HepG2 (cell line): ENCODE results near the gene DAAM1. TPM values are rescaled to one million over a fixed set of nuclear protein-coding genes. Genes with fewer than 3 reads are reported as not detected.

Experiments used
- ATAC-seq: fragments of 200-7000 bp; cut with Tn5 transposase; 3 replicates; pipeline ENCODE4 v1.9.1; 2020; ENCODE audit warnings: mild to moderate bottlenecking, moderate library complexity
- BruUV-seq: library from RNA; stranded (reverse); fragments of 400-500 nt; replicated peaks from 2 replicates; lab custom pipeline; 2021; lab: Mats Ljungman, UMichigan
- CTCF ChIA-PET: fragments of 300-600 bp; formaldehyde crosslinking; extraction: SDS; loops from one replicate; lab custom pipeline; 2021; ENCODE audit warnings: low total read pairs, inconsistent platforms, low intra/inter-chr PET ratio; lab: Yijun Ruan, JAX
- POLR2A ChIA-PET: fragments of 350-600 bp; sonication (Branson Sonifier 250); formaldehyde crosslinking; loops from one replicate; lab custom pipeline; 2020; ENCODE audit warnings: antibody characterized with exemption, inconsistent platforms; lab: Yijun Ruan, JAX
- DNase-seq: peaks from one replicate; pipeline ENCODE4 v3.0.0-alpha.2; 2015; ENCODE audit warnings: low spot score
- FAIRE-seq: peaks from 3 replicates; lab custom pipeline; 2011; peaks lifted over from hg19 to GRCh38; lab: Jason Lieb, UNC
- H2AFZ ChIP-seq: one replicate; pipeline ENCODE4 v1.6.1; 2011; ENCODE audit warnings: low read length, inconsistent platforms
- H3K27ac ChIP-seq: fragments of 300-600 bp; 3 replicates; pipeline ENCODE4 v1.8.0; 2011; ENCODE audit warnings: mixed run types, mild to moderate bottlenecking, mixed read lengths, low read length, inconsistent platforms; ENCODE audit not compliant: insufficient read depth; ENCODE audit errors: extremely low read length
- H3K27me3 ChIP-seq, 2 experiments: fragments of 200-600 bp in 1 of 2; 2 replicates in 1 of 2; 3 replicates in 1 of 2; pipeline versions ENCODE4 v1.6.0 to v1.8.0; 2011; ENCODE audit warnings: low read length in 2 of 2, mild to moderate bottlenecking in 2 of 2, moderate library complexity in 2 of 2, inconsistent platforms in 1 of 2; ENCODE audit not compliant: insufficient read depth in 2 of 2, control insufficient read depth in 1 of 2
- H3K36me3 ChIP-seq, 2 experiments: fragments of 200-600 bp in 1 of 2; replicated peaks in 1 of 2; 2 replicates in 1 of 2; 3 replicates in 1 of 2; pipeline versions ENCODE4 v1.5.1 to v1.8.0; 2011; ENCODE audit warnings: low read length in 2 of 2, inconsistent platforms in 1 of 2; ENCODE audit not compliant: insufficient read depth in 2 of 2, control insufficient read depth in 1 of 2
- H3K4me1 ChIP-seq: 2 replicates; pipeline ENCODE4 v1.5.1; 2012; ENCODE audit warnings: low read length, inconsistent platforms; ENCODE audit not compliant: insufficient read depth
- H3K4me2 ChIP-seq: 2 replicates; pipeline ENCODE4 v1.6.0; 2011; ENCODE audit warnings: low read depth, low read length, inconsistent platforms
- H3K4me3 ChIP-seq, 3 experiments: fragments of 200-600 bp in 1 of 3; sonication (generic), shearing (Covaris generic) in 1 of 3; replicated peaks in 1 of 3; 2 replicates each; pipeline ENCODE4 v1.5.1; 2011 to 2016; ENCODE audit warnings: low read length in 3 of 3, inconsistent platforms in 2 of 3, low read depth in 2 of 3, mild to moderate bottlenecking in 2 of 3, control low read depth in 1 of 3, mixed read lengths in 1 of 3; ENCODE audit not compliant: insufficient read depth in 1 of 3
- H3K79me2 ChIP-seq: one replicate; pipeline ENCODE4 v1.6.1; 2011; ENCODE audit warnings: low read length, inconsistent platforms; ENCODE audit not compliant: insufficient read depth
- H3K9ac ChIP-seq: 2 replicates; pipeline ENCODE4 v1.6.0; 2011; ENCODE audit warnings: mild to moderate bottlenecking, low read depth, low read length, inconsistent platforms; ENCODE audit not compliant: insufficient read depth
- H3K9me3 ChIP-seq: 2 replicates; pipeline ENCODE4 v1.5.1; 2012; ENCODE audit warnings: mild to moderate bottlenecking, low read length
- H4K20me1 ChIP-seq: 2 replicates; pipeline ENCODE4 v1.6.0; 2011; ENCODE audit warnings: inconsistent platforms, mild to moderate bottlenecking, low read length, moderate library complexity; ENCODE audit not compliant: insufficient read depth
- CREM ChIP-seq, 2 experiments: sonication (generic) in 1 of 2; formaldehyde crosslinking in 1 of 2; IDR thresholded peaks; 2 replicates each; pipeline versions ENCODE4 v1.4.0 to v1.6.1; 2016 to 2020; ENCODE audit warnings: antibody characterized with exemption in 1 of 2, mild to moderate bottlenecking in 1 of 2, missing genetic modification reagents in 1 of 2
- EEA1 ChIP-seq: sonication (generic); formaldehyde crosslinking; IDR thresholded peaks from 2 replicates; pipeline ENCODE4 v1.5.1; 2020; ENCODE audit warnings: mild to moderate bottlenecking, missing genetic modification reagents, borderline replicate concordance
- HCFC1 ChIP-seq: fragments of 150-350 bp; IDR thresholded peaks from 2 replicates; pipeline ENCODE4 v1.6.1; 2014; ENCODE audit warnings: low read depth, low read length
- POLR2G ChIP-seq: fragments of 200-400 bp; formaldehyde crosslinking; IDR thresholded peaks from 2 replicates; pipeline ENCODE4 v1.6.1; 2018; ENCODE audit warnings: mild to moderate bottlenecking, low read depth, low read length, moderate library complexity
- PRMT3 ChIP-seq: sonication (generic); formaldehyde crosslinking; IDR thresholded peaks from 2 replicates; pipeline ENCODE4 v1.8.1; 2022; ENCODE audit warnings: low read depth, mild to moderate bottlenecking, moderate library complexity, missing genetic modification reagents, borderline replicate concordance
- SMARCC2 ChIP-seq: fragments of 450-650 bp; IDR thresholded peaks from 2 replicates; pipeline ENCODE4 v1.6.1; 2017; ENCODE audit warnings: antibody characterized with exemption, mild to moderate bottlenecking
- SNRNP70 ChIP-seq: fragments of 200-400 bp; formaldehyde crosslinking; IDR thresholded peaks from 2 replicates; pipeline ENCODE4 v1.6.1; 2017; ENCODE audit warnings: mild to moderate bottlenecking, low read depth, low read length, moderate library complexity
- SRSF1 ChIP-seq: fragments of 200-400 bp; formaldehyde crosslinking; optimal IDR thresholded peaks from 2 replicates; pipeline ENCODE3; 2017; ENCODE audit warnings: mild to moderate bottlenecking, low read depth, low read length, moderate library complexity
- ZNF644 ChIP-seq: IDR thresholded peaks from 2 replicates; pipeline ENCODE4 v1.6.1; 2016; ENCODE audit warnings: low read depth
- ZSCAN20 ChIP-seq: sonication (generic); formaldehyde crosslinking; IDR thresholded peaks from 2 replicates; pipeline ENCODE4 v1.4.0; 2020; ENCODE audit warnings: missing genetic modification reagents, mild to moderate bottlenecking, borderline replicate concordance
- WGBS: methylation state at CpG from one replicate; pipeline ENCODE4 v1.1.6; 2017; ENCODE audit warnings: low lambda C conversion rate; 5-methylcytosine and 5-hydroxymethylcytosine counted together
- in situ Hi-C: cut with HindIII; loops from 2 replicates; pipeline ENCODE4 v1.10.0; 2017; ENCODE audit warnings: low pct_unique_long_range_greater_than_20kb; ENCODE audit not compliant: extremely low pct_ligation_motif_present
- intact Hi-C: fragments of 100-400 bp; cut with micrococcal nuclease; formaldehyde crosslinking; loops from one replicate; pipeline ENCODE4 v1.10.0; 2022; ENCODE audit not compliant: unreplicated experiment
- polyA plus RNA-seq, 8 experiments: library from polyadenylated mRNA; depleted of rRNA in 3 of 8; stranded (reverse) in 7 of 8; unstranded in 1 of 8; fragments of >200 nt; fragmentation: Illumina TruSeq in 4 of 8; extraction: Trizol in 4 of 8; gene quantifications; 2 replicates each; pipeline versions ENCODE4 v1.2.1 to v1.2.3, GENCODE V29; 2011 to 2016; ENCODE audit warnings: low read depth in 4 of 8, missing spikeins in 1 of 8, mixed read lengths in 1 of 8; ENCODE audit not compliant: insufficient read depth in 1 of 8
- total RNA-seq, 5 experiments: library from RNA; depleted of rRNA; stranded (reverse); fragments of >200 nt; fragmentation: Illumina TruSeq; extraction: Trizol; gene quantifications; 2 replicates each; pipeline ENCODE4 v1.2.3, GENCODE V29; 2016; ENCODE audit warnings: low read depth in 1 of 5
- TF ChIP-seq, protein P1 (sequence below): sonication (generic); formaldehyde crosslinking; conservative IDR thresholded peaks from 2 replicates; pipeline ENCODE4 v1.8.0; 2022; ENCODE audit warnings: mild to moderate bottlenecking, moderate library complexity, missing genetic modification reagents
- TF ChIP-seq, protein P2 (sequence below): sonication (generic); formaldehyde crosslinking; IDR thresholded peaks from 2 replicates; pipeline ENCODE4 v1.5.1; 2020; ENCODE audit warnings: mild to moderate bottlenecking, missing genetic modification reagents
- TF ChIP-seq, protein P3 (sequence below): sonication (generic); formaldehyde crosslinking; IDR thresholded peaks from 2 replicates; pipeline ENCODE4 v1.5.0; 2020; ENCODE audit warnings: missing genetic modification reagents, mild to moderate bottlenecking, borderline replicate concordance
- TF ChIP-seq, protein P4 (sequence below): sonication (generic); formaldehyde crosslinking; IDR thresholded peaks from 2 replicates; pipeline ENCODE4 v1.8.0; 2022; ENCODE audit warnings: low read depth, missing genetic modification reagents

DAAM1 gene
- total and polyA plus RNA-seq, 2 of the 13 experiments (the other 11 are each of a cell fraction or from before 2014, with no cell fraction given), result 10.9 to 24.5 TPM

DNA sequence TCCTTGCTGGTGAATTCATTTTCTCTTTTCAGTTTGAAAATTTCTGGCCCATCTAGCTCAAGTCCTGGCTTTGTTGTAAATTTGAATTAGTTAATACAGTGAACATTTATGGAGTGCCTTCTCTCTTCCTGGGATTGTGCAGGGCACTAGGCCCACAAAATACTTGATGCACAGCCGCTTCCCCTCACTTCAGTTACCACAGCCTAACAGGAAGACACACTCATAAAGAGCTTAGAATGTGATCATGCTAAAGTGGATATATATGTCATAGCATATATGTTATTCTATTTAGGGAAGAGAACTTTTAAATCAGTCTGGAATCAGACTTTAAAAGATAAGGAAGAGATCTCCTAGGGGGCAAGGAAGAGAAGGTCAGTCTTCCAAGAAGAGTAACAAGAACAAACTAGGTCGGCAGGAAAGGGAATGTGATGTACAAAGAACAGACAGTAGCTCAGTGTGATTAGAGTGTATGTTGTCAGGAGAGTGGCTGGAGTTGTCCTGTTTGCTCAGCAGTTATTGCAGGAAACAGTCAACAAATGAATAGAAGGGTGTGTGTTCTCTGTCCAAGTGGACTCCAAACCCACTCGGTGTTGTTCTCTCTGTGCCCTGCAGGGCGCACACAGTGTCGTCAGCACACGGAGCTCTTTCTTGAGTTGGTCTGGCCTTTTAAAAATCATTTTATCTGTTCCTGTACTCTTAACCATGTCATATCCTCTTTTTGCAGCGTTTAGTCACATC is 74.4 kb downstream of the DAAM1 start:
- Histone ChIP-seq H3K9me3 (no peaks in the 10 kb centered on the region), H3K27me3 (no peaks in the 10 kb centered on the region), H3K27ac (peak overlapping the region; percentile 84), H3K4me3 (peak overlapping the region in 2 of 3 experiments; percentile 28 to 38; a peak in 2 of 6 replicates), H4K20me1 (no peaks in the 10 kb centered on the region), H3K79me2 (peaks cover 23% of the 10 kb centered on the region), H3K9ac (peak overlapping the region; percentile 40), H3K36me3 (peaks cover 6 to 25% of the 10 kb centered on the region in 2 experiments; a peak in 4 of 5 replicates), H3K4me1 (peaks cover 47% of the 10 kb centered on the region), H3K4me2 (peak overlapping the region; percentile 51), H2AFZ (no peak overlapping the region)
- ChIA-PET CTCF (interaction anchor here (1.0 kb wide), 1 partner anchor 52 kb away, joined by 3 read pairs; no protein-coding TSS in a partner anchor), POLR2A (interaction anchor here (1.0 to 1.4 kb wide), 9 partner anchors 9 to 965 kb away, joined by 3 to 9 read pairs (median 3); partner anchors contain the start of genes ARID4A and DAAM1)
- intact Hi-C loops, result loop anchor here (1.0 to 5.0 kb wide), 4 partner anchors 16 to 136 kb away; partner anchors contain the start of gene DAAM1
- peak; percentile 100 for ATAC-seq
- no TSS peak for BruUV-seq
- 13% methylated on average over 7 of the region's 7 CpGs for WGBS
- in situ Hi-C loops, result no loop called here
- peak; percentile 84 for FAIRE-seq
- DNase-seq, result peak; percentile 95
- TF ChIP-seq, protein P1, sequence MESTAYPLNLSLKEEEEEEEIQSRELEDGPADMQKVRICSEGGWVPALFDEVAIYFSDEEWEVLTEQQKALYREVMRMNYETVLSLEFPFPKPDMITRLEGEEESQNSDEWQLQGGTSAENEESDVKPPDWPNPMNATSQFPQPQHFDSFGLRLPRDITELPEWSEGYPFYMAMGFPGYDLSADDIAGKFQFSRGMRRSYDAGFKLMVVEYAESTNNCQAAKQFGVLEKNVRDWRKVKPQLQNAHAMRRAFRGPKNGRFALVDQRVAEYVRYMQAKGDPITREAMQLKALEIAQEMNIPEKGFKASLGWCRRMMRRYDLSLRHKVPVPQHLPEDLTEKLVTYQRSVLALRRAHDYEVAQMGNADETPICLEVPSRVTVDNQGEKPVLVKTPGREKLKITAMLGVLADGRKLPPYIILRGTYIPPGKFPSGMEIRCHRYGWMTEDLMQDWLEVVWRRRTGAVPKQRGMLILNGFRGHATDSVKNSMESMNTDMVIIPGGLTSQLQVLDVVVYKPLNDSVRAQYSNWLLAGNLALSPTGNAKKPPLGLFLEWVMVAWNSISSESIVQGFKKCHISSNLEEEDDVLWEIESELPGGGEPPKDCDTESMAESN (CRISPR knock-in tag), result no peak
- TF ChIP-seq, protein P2, sequence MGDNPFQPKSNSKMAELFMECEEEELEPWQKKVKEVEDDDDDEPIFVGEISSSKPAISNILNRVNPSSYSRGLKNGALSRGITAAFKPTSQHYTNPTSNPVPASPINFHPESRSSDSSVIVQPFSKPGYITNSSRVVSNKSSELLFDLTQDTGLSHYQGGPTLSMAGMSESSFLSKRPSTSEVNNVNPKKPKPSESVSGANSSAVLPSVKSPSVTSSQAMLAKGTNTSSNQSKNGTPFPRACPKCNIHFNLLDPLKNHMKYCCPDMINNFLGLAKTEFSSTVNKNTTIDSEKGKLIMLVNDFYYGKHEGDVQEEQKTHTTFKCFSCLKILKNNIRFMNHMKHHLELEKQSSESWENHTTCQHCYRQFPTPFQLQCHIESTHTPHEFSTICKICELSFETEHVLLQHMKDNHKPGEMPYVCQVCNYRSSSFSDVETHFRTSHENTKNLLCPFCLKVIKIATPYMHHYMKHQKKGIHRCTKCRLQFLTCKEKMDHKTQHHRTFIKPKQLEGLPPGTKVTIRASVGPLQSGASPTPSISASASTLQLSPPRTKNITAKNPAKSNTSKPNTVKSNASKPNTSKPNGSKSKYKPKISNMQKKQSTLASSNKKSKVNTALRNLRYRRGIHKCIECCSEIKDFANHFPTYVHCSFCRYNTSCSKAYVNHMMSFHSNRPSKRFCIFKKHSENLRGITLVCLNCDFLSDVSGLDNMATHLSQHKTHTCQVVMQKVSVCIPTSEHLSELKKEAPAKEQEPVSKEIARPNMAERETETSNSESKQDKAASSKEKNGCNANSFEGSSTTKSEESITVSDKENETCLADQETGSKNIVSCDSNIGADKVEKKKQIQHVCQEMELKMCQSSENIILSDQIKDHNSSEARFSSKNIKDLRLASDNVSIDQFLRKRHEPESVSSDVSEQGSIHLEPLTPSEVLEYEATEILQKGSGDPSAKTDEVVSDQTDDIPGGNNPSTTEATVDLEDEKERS (CRISPR knock-in tag), result no peak
- TF ChIP-seq, protein P3, sequence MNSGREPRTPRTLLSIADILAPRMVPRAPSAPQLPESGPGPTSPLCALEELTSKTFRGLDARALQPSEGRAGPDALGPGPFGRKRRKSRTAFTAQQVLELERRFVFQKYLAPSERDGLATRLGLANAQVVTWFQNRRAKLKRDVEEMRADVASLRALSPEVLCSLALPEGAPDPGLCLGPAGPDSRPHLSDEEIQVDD, result no peak
- TF ChIP-seq EEA1 (CRISPR knock-in tag) (no peak), SMARCC2 (no peak), POLR2G (no peak), PRMT3 (CRISPR knock-in tag) (no peak), SNRNP70 (no peak), SRSF1 (no peak), ZSCAN20 (CRISPR knock-in tag) (no peak), ZNF644 (peak; percentile 61; the same call in 1 of the 2 replicates), CREM (IDR thresholded peaks at IDR 0.05) (peak; percentile 69), CREM (CRISPR knock-in tag; IDR thresholded peaks at IDR 0.05) (no peak), HCFC1 (no peak)
- TF ChIP-seq, protein P4, sequence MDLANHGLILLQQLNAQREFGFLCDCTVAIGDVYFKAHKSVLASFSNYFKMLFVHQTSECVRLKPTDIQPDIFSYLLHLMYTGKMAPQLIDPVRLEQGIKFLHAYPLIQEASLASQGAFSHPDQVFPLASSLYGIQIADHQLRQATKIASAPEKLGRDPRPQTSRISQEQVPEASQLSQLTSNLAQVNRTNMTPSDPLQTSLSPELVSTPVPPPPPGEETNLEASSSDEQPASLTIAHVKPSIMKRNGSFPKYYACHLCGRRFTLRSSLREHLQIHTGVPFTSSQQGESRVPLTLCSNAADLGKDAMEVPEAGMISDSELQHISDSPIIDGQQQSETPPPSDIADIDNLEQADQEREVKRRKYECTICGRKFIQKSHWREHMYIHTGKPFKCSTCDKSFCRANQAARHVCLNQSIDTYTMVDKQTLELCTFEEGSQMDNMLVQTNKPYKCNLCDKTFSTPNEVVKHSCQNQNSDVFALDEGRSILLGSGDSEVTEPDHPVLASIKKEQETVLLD (CRISPR knock-in tag), result no peak
